ENCODE data around the gene MAB21L4. TPM values are rescaled to one million over a fixed set of nuclear protein-coding genes. Genes with fewer than 3 reads are reported as not detected.

The MAB21L4 gene
- total RNA-seq, 4 donors from 2014 or later = not detected

- DNase-seq (ENCODE audit: low spot score) (peak; percentile 76), ATAC-seq (ENCODE audit: low FRiP score) (peak; percentile 45)
- TF ChIP-seq, protein P1, sequence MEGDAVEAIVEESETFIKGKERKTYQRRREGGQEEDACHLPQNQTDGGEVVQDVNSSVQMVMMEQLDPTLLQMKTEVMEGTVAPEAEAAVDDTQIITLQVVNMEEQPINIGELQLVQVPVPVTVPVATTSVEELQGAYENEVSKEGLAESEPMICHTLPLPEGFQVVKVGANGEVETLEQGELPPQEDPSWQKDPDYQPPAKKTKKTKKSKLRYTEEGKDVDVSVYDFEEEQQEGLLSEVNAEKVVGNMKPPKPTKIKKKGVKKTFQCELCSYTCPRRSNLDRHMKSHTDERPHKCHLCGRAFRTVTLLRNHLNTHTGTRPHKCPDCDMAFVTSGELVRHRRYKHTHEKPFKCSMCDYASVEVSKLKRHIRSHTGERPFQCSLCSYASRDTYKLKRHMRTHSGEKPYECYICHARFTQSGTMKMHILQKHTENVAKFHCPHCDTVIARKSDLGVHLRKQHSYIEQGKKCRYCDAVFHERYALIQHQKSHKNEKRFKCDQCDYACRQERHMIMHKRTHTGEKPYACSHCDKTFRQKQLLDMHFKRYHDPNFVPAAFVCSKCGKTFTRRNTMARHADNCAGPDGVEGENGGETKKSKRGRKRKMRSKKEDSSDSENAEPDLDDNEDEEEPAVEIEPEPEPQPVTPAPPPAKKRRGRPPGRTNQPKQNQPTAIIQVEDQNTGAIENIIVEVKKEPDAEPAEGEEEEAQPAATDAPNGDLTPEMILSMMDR (IDR thresholded peaks at IDR 0.05) = no peak
These were observed 18.1 kb upstream of the MAB21L4 start for GRCh38 chr2:240913810-240914644.

GRCh38 chr2:240912878-240913809 lies 17.2 kb upstream of the MAB21L4 start:
- TF ChIP-seq, protein P1 (IDR thresholded peaks at IDR 0.05) = no peak

GRCh38 chr2:240911641-240912265 lies 15.8 kb upstream of the MAB21L4 start:
- TF ChIP-seq, protein P1 (IDR thresholded peaks at IDR 0.05) = no peak
- DNase-seq (ENCODE audit: low spot score) (no peak), ATAC-seq (ENCODE audit: low FRiP score) (no peak)

More at GRCh38 chr2:240912878-240913809, 17.2 kb upstream of the MAB21L4 start:
- no peak for ATAC-seq (ENCODE audit: low FRiP score)
- no peak for DNase-seq (ENCODE audit: low spot score)

- TF ChIP-seq, protein P1 (IDR thresholded peaks at IDR 0.05) = no peak
- ATAC-seq (ENCODE audit: low FRiP score) (no peak), DNase-seq (ENCODE audit: low spot score) (no peak)
These were observed 13.4 kb upstream of the MAB21L4 start for GRCh38 chr2:240909216-240909974.

DNA sequence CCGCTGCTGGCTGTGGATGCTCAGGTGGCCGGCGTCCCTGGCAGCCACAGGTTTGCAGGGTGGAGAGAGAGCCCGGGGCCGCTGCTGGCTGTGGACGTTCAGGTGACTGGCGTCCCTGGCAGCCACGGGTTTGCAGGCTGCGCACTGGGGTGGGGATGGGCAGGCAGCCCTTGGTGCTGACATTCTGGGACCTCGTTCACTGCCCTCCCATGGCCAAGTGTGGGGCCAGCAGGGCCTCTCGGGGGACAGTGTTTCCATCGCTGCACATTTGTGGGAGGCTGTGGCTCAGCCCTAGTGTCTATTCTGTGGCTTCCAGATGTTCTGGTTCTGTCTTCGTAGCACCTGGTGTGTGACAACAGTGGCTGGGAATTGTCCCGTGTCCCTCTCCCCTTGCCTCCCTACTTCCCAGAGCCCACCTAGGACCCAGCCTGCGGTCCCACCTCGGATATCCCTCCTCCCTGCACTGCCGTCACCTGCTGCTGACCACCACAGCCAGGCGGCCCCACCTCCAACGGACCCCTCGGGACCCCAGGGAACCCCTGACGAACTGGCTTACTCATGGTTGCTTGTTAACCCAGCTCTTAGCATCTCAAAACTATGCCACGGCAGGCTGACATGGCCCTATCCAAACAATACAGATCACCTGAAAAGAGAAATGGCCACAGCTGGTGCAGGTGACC lies 11.1 kb upstream of the MAB21L4 start:
- no peak for ATAC-seq (ENCODE audit: low FRiP score)
- DNase-seq (ENCODE audit: low spot score) = no peak
- TF ChIP-seq, protein P1 (IDR thresholded peaks at IDR 0.05) = no peak

Measured in omental fat pad (tissue), 4 donors.